H9 (cell line): Measurements from ENCODE around the gene CCL8. TPM values are rescaled to one million over a fixed set of nuclear protein-coding genes. Genes with fewer than 3 reads are reported as not detected.

ENCODE experiments used
- DNase-seq: peaks from one replicate; pipeline ENCODE4 v3.0.0-alpha.2; 2017
- H2AFZ ChIP-seq: one replicate; pipeline ENCODE4 v1.6.1; 2013; ENCODE audit warnings: mild to moderate bottlenecking, low read length, control low read depth, moderate library complexity
- H2AK5ac ChIP-seq: 2 replicates; pipeline ENCODE4 v1.6.1; 2013; ENCODE audit warnings: low read length, control low read depth, mixed read lengths; ENCODE audit not compliant: insufficient read length
- H2BK120ac ChIP-seq: one replicate; pipeline ENCODE4 v1.6.1; 2013; ENCODE audit warnings: low read depth, mild to moderate bottlenecking, low read length, control low read depth, inconsistent platforms; ENCODE audit not compliant: poor library complexity, severe bottlenecking
- H2BK12ac ChIP-seq: 2 replicates; pipeline ENCODE4 v1.6.1; 2013; ENCODE audit warnings: low read length, control low read depth, mixed read lengths, low read depth; ENCODE audit not compliant: insufficient read length
- H2BK15ac ChIP-seq: 2 replicates; pipeline ENCODE4 v1.6.1; 2013; ENCODE audit warnings: low read depth, low read length, control low read depth
- H2BK20ac ChIP-seq: one replicate; pipeline ENCODE4 v1.6.1; 2013; ENCODE audit warnings: low read depth, mild to moderate bottlenecking, low read length, control low read depth, inconsistent platforms; ENCODE audit not compliant: poor library complexity, severe bottlenecking
- H2BK5ac ChIP-seq: 2 replicates; pipeline ENCODE4 v1.6.1; 2013; ENCODE audit warnings: low read length, control low read depth, mixed read lengths; ENCODE audit not compliant: insufficient read length
- H3K14ac ChIP-seq: 2 replicates; pipeline ENCODE4 v1.6.1; 2013; ENCODE audit warnings: low read length, control low read depth; ENCODE audit not compliant: insufficient read depth
- H3K18ac ChIP-seq: 2 replicates; pipeline ENCODE4 v1.6.1; 2013; ENCODE audit warnings: low read depth, mild to moderate bottlenecking, mixed read lengths, low read length, control low read depth; ENCODE audit not compliant: insufficient read length
- H3K23ac ChIP-seq: 2 replicates; pipeline ENCODE4 v1.6.1; 2013; ENCODE audit warnings: low read length, control low read depth, mixed read lengths, low read depth; ENCODE audit not compliant: insufficient read length
- H3K23me2 ChIP-seq: 2 replicates; pipeline ENCODE4 v1.6.1; 2013; ENCODE audit warnings: low read depth, mild to moderate bottlenecking, mixed read lengths, low read length, control low read depth; ENCODE audit not compliant: insufficient read length, poor library complexity, severe bottlenecking
- H3K27ac ChIP-seq: 2 replicates; pipeline ENCODE4 v1.5.1; 2013; ENCODE audit warnings: low read length, control low read depth, mixed read lengths, low read depth; ENCODE audit not compliant: insufficient read length
- H3K27me3 ChIP-seq: 2 replicates; pipeline ENCODE4 v1.6.1; 2013; ENCODE audit warnings: low read length, control low read depth, inconsistent platforms; ENCODE audit not compliant: insufficient read depth
- H3K4ac ChIP-seq: 2 replicates; pipeline ENCODE4 v1.6.1; 2013; ENCODE audit warnings: low read depth, mild to moderate bottlenecking, control low read depth, inconsistent platforms, low read length, moderate library complexity
- H3K4me1 ChIP-seq: 2 replicates; pipeline ENCODE4 v1.6.1; 2013; ENCODE audit warnings: low read length, control low read depth, inconsistent platforms; ENCODE audit not compliant: insufficient read depth
- H3K4me2 ChIP-seq: 2 replicates; pipeline ENCODE4 v1.6.1; 2013; ENCODE audit warnings: low read length, control low read depth, mixed read lengths; ENCODE audit not compliant: insufficient read length, insufficient read depth
- H3K56ac ChIP-seq: 2 replicates; pipeline ENCODE4 v1.6.1; 2013; ENCODE audit warnings: low read depth, mild to moderate bottlenecking, mixed read lengths, low read length, control low read depth; ENCODE audit not compliant: insufficient read length
- H3K79me1 ChIP-seq: 2 replicates; pipeline ENCODE4 v1.6.1; 2013; ENCODE audit warnings: low read depth, mild to moderate bottlenecking, moderate library complexity, low read length, control low read depth, inconsistent platforms; ENCODE audit not compliant: insufficient read depth, poor library complexity, severe bottlenecking
- H3K79me2 ChIP-seq: 2 replicates; pipeline ENCODE4 v1.6.1; 2013; ENCODE audit warnings: low read length, control low read depth, inconsistent platforms; ENCODE audit not compliant: insufficient read depth
- H3K9ac ChIP-seq: 2 replicates; pipeline ENCODE4 v1.6.1; 2013; ENCODE audit warnings: low read length, control low read depth, mixed read lengths; ENCODE audit not compliant: insufficient read length; ENCODE audit errors: extremely low read depth
- H3K9me3 ChIP-seq: one replicate; pipeline ENCODE4 v1.6.1; 2013; ENCODE audit warnings: low read depth, low read length, inconsistent platforms; ENCODE audit not compliant: control insufficient read depth
- H3T11ph ChIP-seq: one replicate; pipeline ENCODE4 v1.6.1; 2013; ENCODE audit warnings: mild to moderate bottlenecking, low read length, control low read depth, inconsistent platforms
- H4K20me1 ChIP-seq: one replicate; pipeline ENCODE4 v1.6.1; 2013; ENCODE audit not compliant: control insufficient read depth, insufficient read length, insufficient read depth
- H4K5ac ChIP-seq: 2 replicates; pipeline ENCODE4 v1.6.1; 2013; ENCODE audit warnings: low read depth, mild to moderate bottlenecking, mixed read lengths, low read length, control low read depth; ENCODE audit not compliant: insufficient read length
- H4K8ac ChIP-seq: replicated peaks from 2 replicates; pipeline ENCODE4 v1.6.1; 2013; ENCODE audit warnings: low read length, control low read depth, mixed read lengths, low read depth; ENCODE audit not compliant: insufficient read length
- H4K91ac ChIP-seq: 2 replicates; pipeline ENCODE4 v1.6.1; 2013; ENCODE audit warnings: low read depth, mild to moderate bottlenecking, moderate library complexity, mixed read lengths, low read length, control low read depth; ENCODE audit not compliant: insufficient read length
- H3K27ac Mint-ChIP-seq, 3 experiments: 2 replicates in 2 of 3; 3 replicates in 1 of 3; pipeline ENCODE4 v1.8.0; 2020 to 2021; ENCODE audit warnings: mixed read lengths in 3 of 3, mild to moderate bottlenecking in 1 of 3, moderate library complexity in 1 of 3
- H3K27me3 Mint-ChIP-seq: 2 replicates; pipeline ENCODE4 v1.8.0; 2021; ENCODE audit warnings: low read depth, mild to moderate bottlenecking, moderate library complexity, mixed read lengths
- H3K36me3 Mint-ChIP-seq, 3 experiments: 2 replicates in 2 of 3; 3 replicates in 1 of 3; pipeline ENCODE4 v1.8.0; 2020 to 2021; ENCODE audit warnings: low read depth in 3 of 3, mixed read lengths in 3 of 3; ENCODE audit not compliant: insufficient read depth in 1 of 3
- H3K4me1 Mint-ChIP-seq, 2 experiments: 2 replicates each; pipeline ENCODE4 v1.8.0; 2020; ENCODE audit warnings: mixed read lengths in 2 of 2
- H3K4me3 Mint-ChIP-seq, 2 experiments: 2 replicates in 1 of 2; 3 replicates in 1 of 2; pipeline ENCODE4 v1.8.0; 2020 to 2021; ENCODE audit warnings: mild to moderate bottlenecking in 2 of 2, mixed read lengths in 2 of 2, moderate library complexity in 1 of 2
- H3K9me3 Mint-ChIP-seq, 2 experiments: 2 replicates in 1 of 2; 3 replicates in 1 of 2; pipeline ENCODE4 v1.8.0; 2020; ENCODE audit warnings: mild to moderate bottlenecking in 2 of 2, mixed read lengths in 2 of 2, moderate library complexity in 1 of 2
- WGBS: extraction: QIAGEN DNeasy Blood & Tissue Kit; methylation state at CpG from one replicate; pipeline ENCODE4 v1.1.7; 2013; ENCODE audit warnings: missing lambda C conversion rate, low lambda C conversion rate, mixed read lengths; ENCODE audit not compliant: insufficient read length; ENCODE audit errors: extremely low coverage; 5-methylcytosine and 5-hydroxymethylcytosine counted together
- total RNA-seq: library from RNA; stranded (reverse); gene quantifications from 2 replicates; pipeline ENCODE4 v1.2.1, GENCODE V29; 2021
- TF ChIP-seq, protein P1 (sequence below): fragments of 200-600 bp; sonication (generic); conservative IDR thresholded peaks from 3 replicates; pipeline ENCODE4 v1.8.0; 2021; ENCODE audit warnings: antibody characterized with exemption, mild to moderate bottlenecking

Gene CCL8
- total RNA-seq, 1 experiment from 2014 or later: not detected

GRCh38 chr17:34349751-34350150 lies 30.5 kb downstream of the CCL8 start:
- Histone ChIP-seq H2BK12ac (no peak overlapping the region), H3K4me1 (no peaks in the 10 kb centered on the region), H4K5ac (no peak overlapping the region), H3K4ac (no peak overlapping the region), H3K9ac (no peak overlapping the region), H3K18ac (no peak overlapping the region), H2BK20ac (no peak overlapping the region), H3K79me2 (no peaks in the 10 kb centered on the region), H4K8ac (no peak overlapping the region), H3K14ac (no peak overlapping the region), H2BK120ac (no peak overlapping the region), H3K27ac (no peak overlapping the region), H3K9me3 (no peaks in the 10 kb centered on the region), H3K23me2 (no peaks in the 10 kb centered on the region), H3K27me3 (no peaks in the 10 kb centered on the region), H2BK5ac (no peak overlapping the region), H2BK15ac (no peak overlapping the region), H2AFZ (no peak overlapping the region), H3K79me1 (no peaks in the 10 kb centered on the region), H3K56ac (no peak overlapping the region), H4K20me1 (no peaks in the 10 kb centered on the region), H2AK5ac (no peak overlapping the region), H3K4me2 (no peak overlapping the region), H4K91ac (no peak overlapping the region), H3T11ph (no peak overlapping the region), H3K23ac (no peak overlapping the region)
- WGBS: no CpG with 5 or more reads among the region's 4 CpGs
- H3K36me3 Mint-ChIP-seq: no peaks in the 10 kb centered on the region; a peak in 1 of 7 replicates
- H3K27me3 Mint-ChIP-seq: peaks cover 5% of the 10 kb centered on the region
- DNase-seq: no peak
- H3K4me3 Mint-ChIP-seq: no peak overlapping the region
- H3K9me3 Mint-ChIP-seq: peaks cover 6 to 7% of the 10 kb centered on the region in 2 experiments; a peak in 4 of 5 replicates
- TF ChIP-seq, protein P1, sequence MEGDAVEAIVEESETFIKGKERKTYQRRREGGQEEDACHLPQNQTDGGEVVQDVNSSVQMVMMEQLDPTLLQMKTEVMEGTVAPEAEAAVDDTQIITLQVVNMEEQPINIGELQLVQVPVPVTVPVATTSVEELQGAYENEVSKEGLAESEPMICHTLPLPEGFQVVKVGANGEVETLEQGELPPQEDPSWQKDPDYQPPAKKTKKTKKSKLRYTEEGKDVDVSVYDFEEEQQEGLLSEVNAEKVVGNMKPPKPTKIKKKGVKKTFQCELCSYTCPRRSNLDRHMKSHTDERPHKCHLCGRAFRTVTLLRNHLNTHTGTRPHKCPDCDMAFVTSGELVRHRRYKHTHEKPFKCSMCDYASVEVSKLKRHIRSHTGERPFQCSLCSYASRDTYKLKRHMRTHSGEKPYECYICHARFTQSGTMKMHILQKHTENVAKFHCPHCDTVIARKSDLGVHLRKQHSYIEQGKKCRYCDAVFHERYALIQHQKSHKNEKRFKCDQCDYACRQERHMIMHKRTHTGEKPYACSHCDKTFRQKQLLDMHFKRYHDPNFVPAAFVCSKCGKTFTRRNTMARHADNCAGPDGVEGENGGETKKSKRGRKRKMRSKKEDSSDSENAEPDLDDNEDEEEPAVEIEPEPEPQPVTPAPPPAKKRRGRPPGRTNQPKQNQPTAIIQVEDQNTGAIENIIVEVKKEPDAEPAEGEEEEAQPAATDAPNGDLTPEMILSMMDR: no peak
- H3K4me1 Mint-ChIP-seq: peaks cover 3 to 9% of the 10 kb centered on the region in 2 experiments; a peak in 3 of 4 replicates
- no peak overlapping the region for H3K27ac Mint-ChIP-seq
